ENCODE results near the gene OOSP1.

OOSP1 gene

GRCh38 chr11:59938132-59938531 lies at the start of gene OOSP1:
Gene OOSP1, plus strand, starts transcription at chr11:59938432. Its CDS starts 23 bp downstream, at chr11:59938455.
- TF ChIP-seq CTCF (IDR thresholded peaks at IDR 0.05), result no peak

DNA sequence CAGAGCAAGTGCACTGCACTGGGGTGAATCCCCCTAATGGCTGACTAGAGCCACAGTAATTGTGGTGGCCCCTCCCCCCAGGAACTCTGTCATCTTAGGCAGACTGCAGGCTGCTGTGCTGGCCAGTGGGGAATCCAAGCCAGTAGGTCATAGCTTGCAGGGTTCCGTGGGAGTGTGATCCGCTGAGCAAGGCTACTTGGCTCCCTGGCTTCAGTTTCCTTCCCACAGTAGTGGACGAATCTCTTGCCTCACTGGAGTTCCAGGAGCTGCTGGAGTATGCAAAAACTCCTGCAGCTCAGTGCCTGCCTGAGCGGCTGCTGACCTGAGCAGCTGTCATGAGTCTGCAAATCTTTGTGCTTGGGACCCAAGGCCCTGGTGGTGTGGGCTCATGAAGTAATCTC lies 46.5 kb upstream of the OOSP1 start:
- TF ChIP-seq CTCF (IDR thresholded peaks at IDR 0.05), result no peak

DNA sequence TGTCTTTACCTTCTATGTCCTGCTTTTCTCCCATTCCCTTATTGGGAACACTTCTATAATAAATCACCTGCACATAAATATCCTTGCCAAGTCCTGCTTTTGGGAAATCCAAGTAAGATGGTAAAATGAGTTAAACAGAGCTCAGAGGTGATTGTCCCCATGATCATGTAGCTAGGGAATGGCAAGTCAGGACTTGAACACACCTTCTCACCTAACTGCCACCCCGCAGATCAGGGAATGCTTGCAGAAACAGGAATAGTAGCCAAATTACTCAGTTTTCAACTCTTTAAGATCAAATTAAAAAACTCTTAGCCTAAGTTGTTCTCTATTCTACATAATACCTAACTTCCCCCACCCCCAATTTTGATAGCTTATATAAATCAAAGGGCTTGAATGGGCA lies 43.6 kb upstream of the OOSP1 start:
- no peak for TF ChIP-seq CTCF (IDR thresholded peaks at IDR 0.05)

DNA sequence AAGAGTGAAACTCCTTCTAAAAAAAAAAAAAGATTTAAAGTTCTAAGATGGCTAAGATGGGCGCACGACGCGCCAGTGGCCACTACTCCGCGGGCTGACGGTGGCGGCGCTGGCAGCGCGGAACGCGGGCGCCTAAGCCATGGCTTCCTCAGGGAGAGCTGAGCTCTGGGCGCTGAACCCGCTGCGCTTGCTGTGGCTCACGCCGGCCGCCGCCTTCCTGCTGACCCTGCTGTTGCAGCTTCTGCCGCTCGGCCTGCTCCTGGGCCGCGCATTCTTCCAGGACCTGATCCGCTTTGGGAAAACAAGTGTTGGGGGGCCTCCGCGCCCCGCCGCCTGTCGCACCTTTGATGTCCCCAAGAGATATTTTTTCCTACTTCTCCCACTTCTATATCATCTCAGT lies 40.2 kb upstream of the OOSP1 start:
- TF ChIP-seq CTCF (IDR thresholded peaks at IDR 0.05), result no peak

DNA sequence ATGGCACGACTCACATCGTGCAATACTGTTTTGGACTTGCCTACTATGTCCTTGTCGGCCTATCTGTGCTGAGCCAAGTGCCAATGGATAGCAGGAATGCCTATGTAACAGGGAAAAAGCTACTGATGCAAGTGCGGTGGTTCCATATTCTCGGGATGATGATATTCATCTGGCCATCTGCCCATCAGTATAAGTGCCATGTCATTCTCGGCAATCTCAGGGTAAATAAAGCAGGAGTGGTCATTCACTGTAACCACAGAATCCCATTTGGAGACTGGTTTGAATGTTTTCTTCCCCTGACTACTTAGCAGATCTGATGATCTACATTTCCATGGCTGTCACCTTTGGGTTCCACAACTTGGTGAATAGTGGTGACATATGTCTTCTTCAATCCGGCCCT lies 39.6 kb upstream of the OOSP1 start:
- TF ChIP-seq CTCF (IDR thresholded peaks at IDR 0.05), result no peak

GRCh38 chr11:59899532-59899931 lies 38.7 kb upstream of the OOSP1 start:
- no peak for TF ChIP-seq CTCF (IDR thresholded peaks at IDR 0.05)

GRCh38 chr11:59900366-59901126 lies 37.7 kb upstream of the OOSP1 start:
- no peak for TF ChIP-seq CTCF (IDR thresholded peaks at IDR 0.05)

DNA sequence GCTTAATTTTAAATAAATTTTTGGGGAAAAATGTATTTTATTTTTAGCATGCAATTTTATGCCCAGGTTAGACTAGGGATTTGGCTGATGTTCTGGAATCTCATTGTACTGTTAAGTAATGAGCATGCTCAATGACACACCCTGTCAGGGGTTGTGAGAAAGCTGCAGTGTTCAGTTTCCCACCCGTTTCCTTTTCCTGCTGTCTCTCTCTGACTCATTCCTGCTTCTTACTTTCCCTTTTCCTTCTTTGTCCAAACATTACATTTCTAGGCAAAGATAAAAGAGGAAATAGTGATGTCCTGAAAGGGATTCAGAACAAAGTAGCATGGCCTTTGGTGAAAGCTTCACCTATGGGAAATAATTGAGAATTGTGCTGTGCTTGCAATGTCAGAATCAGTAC lies 36.9 kb upstream of the OOSP1 start:
- no peak for TF ChIP-seq CTCF (IDR thresholded peaks at IDR 0.05)

All from LNCAP (cell line).